ENCODE data around the gene ARMH1. TPM values are rescaled to one million over a fixed set of nuclear protein-coding genes. Genes with fewer than 3 reads are reported as not detected.

Gene ARMH1
- polyA plus RNA-seq, 3 donors = 6.0 to 8.8 (median 6.3) TPM

- no peak for DNase-seq (ENCODE audit: extremely low read depth in 1 of 11, low read depth in 9 of 11, low spot score in 4 of 11)
Measured at GRCh38 chr1:44707959-44708831, 33.7 kb downstream of the ARMH1 start.

GRCh38 chr1:44713321-44713781, 38.8 kb downstream of the ARMH1 start:
- DNase-seq (ENCODE audit: extremely low read depth in 1 of 11, low read depth in 9 of 11, low spot score in 4 of 11) = no peak

- DNase-seq (ENCODE audit: extremely low read depth in 1 of 11, low read depth in 9 of 11, low spot score in 4 of 11) = no peak
Measured at GRCh38 chr1:44714532-44714931, 40.0 kb downstream of the ARMH1 start.

- DNase-seq (ENCODE audit: extremely low read depth in 1 of 11, low read depth in 9 of 11, low spot score in 4 of 11) = peak in 7 of 11 donors; percentile 50 to 71 (median 63)
Measured at GRCh38 chr1:44714944-44715571, 40.5 kb downstream of the ARMH1 start.

- no peak for DNase-seq (ENCODE audit: extremely low read depth in 1 of 11, low read depth in 9 of 11, low spot score in 4 of 11)
Measured at GRCh38 chr1:44717156-44717555, 42.6 kb downstream of the ARMH1 start.

- DNase-seq (ENCODE audit: extremely low read depth in 1 of 11, low read depth in 9 of 11, low spot score in 4 of 11) = no peak
Measured at GRCh38 chr1:44717653-44718052, 43.1 kb downstream of the ARMH1 start.

GRCh38 chr1:44718091-44718490, 43.6 kb downstream of the ARMH1 start:
- DNase-seq (ENCODE audit: extremely low read depth in 1 of 11, low read depth in 9 of 11, low spot score in 4 of 11) = no peak

- no peak for DNase-seq (ENCODE audit: extremely low read depth in 1 of 11, low read depth in 9 of 11, low spot score in 4 of 11)
Measured at GRCh38 chr1:44719318-44719717, 44.8 kb downstream of the ARMH1 start.

GRCh38 chr1:44720281-44720680, 45.8 kb downstream of the ARMH1 start:
- no peak for DNase-seq (ENCODE audit: extremely low read depth in 1 of 11, low read depth in 9 of 11, low spot score in 4 of 11)

GRCh38 chr1:44721485-44722361, 47.2 kb downstream of the ARMH1 start:
- DNase-seq (ENCODE audit: extremely low read depth in 1 of 11, low read depth in 9 of 11, low spot score in 4 of 11) = peak in 3 of 11 donors; percentile 63 to 82 (median 68)

- DNase-seq (ENCODE audit: extremely low read depth in 1 of 11, low read depth in 9 of 11, low spot score in 4 of 11) = no peak
Measured at GRCh38 chr1:44723064-44723463, 48.5 kb downstream of the ARMH1 start.

- no peak for DNase-seq (ENCODE audit: extremely low read depth in 1 of 11, low read depth in 9 of 11, low spot score in 4 of 11)
Measured at GRCh38 chr1:44723496-44724295, 49.2 kb downstream of the ARMH1 start.

GRCh38 chr1:44724296-44724954, 49.9 kb downstream of the ARMH1 start:
- no peak for DNase-seq (ENCODE audit: extremely low read depth in 1 of 11, low read depth in 9 of 11, low spot score in 4 of 11)

GRCh38 chr1:44724955-44725698, 50.6 kb downstream of the ARMH1 start:
- no peak for DNase-seq (ENCODE audit: extremely low read depth in 1 of 11, low read depth in 9 of 11, low spot score in 4 of 11)

GRCh38 chr1:44730741-44731512, 56.4 kb downstream of the ARMH1 start, which contains the start of gene RNU5D-1:
RNU5D-1 (minus strand) TSS chr1:44731170.
- DNase-seq (ENCODE audit: extremely low read depth in 1 of 11, low read depth in 9 of 11, low spot score in 4 of 11) = peak; percentile 87 to 99 (median 94)

- DNase-seq (ENCODE audit: extremely low read depth in 1 of 11, low read depth in 9 of 11, low spot score in 4 of 11) = peak in 3 of 11 donors; percentile 7 to 45 (median 34)
Measured at GRCh38 chr1:44733365-44733764, 58.9 kb downstream of the ARMH1 start.

GRCh38 chr1:44733784-44734183, 59.3 kb downstream of the ARMH1 start:
- no peak for DNase-seq (ENCODE audit: extremely low read depth in 1 of 11, low read depth in 9 of 11, low spot score in 4 of 11)

Measured in renal cortex interstitium (tissue), 11 donors.